ENCODE measurements around the gene CXCR5.

The CXCR5 gene

DNA sequence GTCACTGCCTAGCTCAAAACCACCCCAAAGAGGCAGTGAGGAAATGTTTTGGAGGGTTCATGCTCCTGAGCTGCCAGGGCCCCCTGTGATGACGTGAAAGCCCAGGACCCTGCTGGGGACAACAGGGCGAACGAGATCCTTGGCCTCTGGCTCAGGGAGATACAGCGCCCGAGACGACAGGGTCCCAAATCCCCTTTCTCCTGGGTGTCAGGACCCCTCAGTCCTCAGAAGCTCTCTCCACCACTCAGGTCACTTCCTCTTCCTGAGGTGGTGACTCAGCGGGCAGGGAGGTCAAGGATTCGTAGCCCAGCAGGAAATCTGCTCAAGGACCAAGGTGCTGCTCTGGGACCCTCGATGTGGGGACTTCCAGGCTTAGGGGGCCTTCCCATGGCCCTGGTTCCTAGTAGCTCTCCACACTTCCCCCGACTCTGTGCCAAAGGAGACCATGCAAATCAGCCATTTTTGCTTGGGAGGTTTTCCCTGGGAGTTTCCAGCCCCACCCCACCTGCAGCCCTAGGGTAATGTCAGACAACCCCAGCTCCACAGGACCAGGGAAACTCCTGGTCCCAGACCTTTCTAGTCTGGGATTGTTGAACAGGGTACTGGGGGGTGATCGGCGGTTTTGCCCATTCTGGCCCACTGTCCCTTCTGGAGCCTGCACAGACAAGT, 29.2 kb downstream of the CXCR5 start:
- no peak for DNase-seq (ENCODE audit: low read depth)

DNA sequence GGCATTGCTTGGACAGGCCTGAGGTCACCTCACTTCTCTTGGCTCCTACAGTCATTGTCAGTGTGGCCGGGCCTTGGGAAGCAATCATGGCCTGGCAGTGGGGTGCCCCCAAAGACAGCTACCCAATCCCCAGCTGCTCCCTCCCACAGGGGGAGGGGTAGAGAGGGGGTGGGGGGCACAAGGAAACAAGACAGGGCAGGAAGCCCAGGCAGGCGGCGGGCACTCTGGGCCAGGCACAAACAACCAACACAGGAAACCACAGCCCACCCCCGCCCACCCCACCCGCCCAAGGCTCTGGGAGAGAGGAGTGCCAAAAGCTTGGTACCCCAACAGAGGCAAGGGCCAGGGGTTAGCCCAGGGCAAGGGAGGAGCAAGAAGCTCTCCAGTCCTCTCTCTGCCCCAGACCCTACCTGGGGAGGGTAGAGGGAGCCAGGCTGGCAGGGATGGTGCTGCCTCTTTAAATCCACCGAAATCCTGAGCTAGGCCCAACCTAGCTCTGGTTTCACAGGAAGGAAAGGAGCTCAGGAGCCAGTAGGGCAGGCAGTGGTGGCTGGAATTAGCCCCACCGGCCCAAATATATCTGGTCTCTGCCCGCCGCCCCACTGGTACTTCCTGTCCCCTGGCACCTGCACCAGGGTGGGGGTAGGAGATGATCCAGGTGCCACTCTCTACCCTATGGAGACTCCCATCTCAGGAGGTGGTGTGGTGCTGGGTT, 29.9 kb downstream of the CXCR5 start:
- no peak for DNase-seq (ENCODE audit: low read depth)

DNA sequence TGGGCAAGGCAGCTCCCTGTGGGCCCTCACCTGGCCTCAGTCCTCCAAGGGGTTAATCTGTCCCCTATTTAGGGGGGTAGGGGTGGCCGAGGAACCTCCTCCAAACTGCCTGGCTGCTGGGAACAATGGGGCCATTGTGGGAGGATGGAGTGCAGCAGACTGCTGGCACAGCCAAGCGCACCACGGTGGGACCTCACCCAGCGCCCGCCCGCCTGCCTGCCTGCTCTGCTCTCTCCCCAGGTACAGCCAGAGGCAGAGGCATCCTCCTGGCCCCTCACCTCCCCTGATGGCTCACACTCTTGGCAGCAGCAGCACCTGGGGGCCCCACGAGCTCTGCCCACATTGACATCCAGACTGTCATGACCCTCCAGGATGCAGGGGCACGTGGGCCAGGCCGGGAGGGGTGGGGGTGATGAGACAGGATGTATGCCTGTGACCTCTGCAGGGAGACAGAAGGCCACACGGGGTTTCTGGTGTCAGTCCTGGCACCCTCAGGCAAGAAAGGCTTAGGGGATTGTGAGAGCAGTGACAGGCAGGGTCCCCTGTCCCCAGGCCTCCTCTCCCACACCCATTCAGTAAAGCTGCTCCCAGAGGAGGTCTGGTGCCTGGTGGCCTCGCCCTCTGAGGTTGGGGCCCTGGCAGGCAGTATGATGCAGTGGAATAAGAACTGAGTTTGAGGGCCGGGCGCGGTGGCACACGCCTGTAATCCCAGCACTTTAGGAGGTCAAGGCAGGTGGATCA, 30.7 kb downstream of the CXCR5 start:
- peak; percentile 75 for DNase-seq (ENCODE audit: low read depth)

DNA sequence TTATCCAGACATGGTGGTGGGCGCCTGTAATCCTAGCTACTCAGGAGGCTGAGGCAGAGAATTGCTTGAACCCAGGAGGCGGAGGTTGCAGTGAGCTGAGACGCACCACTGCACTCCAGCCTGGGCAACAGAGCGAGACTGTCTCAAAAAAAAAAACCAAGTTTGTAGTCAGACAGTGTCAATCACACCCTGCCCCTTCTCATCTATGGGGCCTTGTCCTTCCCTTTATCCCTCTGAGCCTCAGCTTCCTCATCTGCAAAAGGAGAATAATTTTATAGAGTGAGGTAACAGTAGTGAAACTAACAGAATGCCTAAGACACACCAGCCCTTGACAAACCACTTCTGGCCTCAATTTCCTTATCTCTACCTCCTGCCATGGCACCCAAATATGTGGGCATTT, 31.3 kb downstream of the CXCR5 start:
- DNase-seq (ENCODE audit: low read depth), result no peak

DNA sequence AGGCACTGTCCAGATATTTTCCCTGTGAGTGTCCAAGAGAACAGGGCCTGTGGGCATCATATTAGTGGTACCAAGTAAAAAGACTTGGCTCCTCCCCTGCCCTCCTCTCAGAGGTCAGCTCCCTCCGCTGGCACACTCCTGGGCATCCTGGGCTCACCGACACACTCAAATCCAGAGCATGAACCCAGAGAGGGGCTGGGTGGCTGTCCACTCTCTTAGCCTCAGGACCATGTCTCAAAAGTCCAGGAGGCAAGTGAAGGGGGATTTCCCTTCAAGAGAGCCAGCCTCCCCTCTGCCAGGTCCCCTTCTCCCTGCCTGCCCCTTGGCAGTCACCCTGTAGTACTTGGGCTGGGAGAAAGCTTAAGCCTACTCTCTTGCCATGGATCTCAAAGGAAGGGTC, 31.7 kb downstream of the CXCR5 start:
- no peak for DNase-seq (ENCODE audit: low read depth)

GRCh38 chr11:118915941-118916841, 32.5 kb downstream of the CXCR5 start:
- DNase-seq (ENCODE audit: low read depth), result no peak

- DNase-seq (ENCODE audit: low read depth), result no peak
Measured at GRCh38 chr11:118916842-118917388, 33.2 kb downstream of the CXCR5 start.

- no peak for DNase-seq (ENCODE audit: low read depth)
Measured at GRCh38 chr11:118917481-118918127, 33.9 kb downstream of the CXCR5 start.

DNA sequence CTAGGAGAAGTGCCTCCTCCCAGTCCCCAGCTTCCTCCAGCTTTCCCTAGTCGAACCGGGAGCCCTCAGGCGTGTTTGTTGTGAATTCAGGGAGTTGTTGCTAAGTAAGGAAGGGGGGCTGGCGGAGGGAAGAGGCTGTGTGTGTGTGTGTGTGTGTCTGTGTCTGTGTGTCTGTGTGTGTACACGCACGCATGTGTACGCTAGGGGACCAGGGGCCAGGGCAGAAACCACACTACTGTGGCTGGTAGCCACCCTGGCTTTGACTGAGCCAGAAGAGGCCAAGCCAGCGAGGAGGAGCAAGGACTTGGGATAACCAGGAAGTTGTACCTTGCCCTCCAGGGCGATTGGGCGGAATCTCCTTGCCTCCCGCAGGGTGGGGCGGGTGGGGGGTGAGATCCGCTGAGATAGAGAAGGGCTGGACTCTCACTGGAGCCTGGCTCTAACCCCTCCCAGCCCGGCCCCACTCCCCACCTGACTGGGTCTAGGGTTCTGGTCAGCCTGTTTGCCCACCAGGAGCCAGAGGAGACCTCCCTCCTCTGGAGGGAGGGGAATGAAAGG, 34.5 kb downstream of the CXCR5 start:
- no peak for DNase-seq (ENCODE audit: low read depth)

- DNase-seq (ENCODE audit: low read depth), result no peak
Measured at GRCh38 chr11:118918686-118919280, 35.1 kb downstream of the CXCR5 start.

GRCh38 chr11:118921121-118921928, 37.6 kb downstream of the CXCR5 start:
- DNase-seq (ENCODE audit: low read depth), result no peak

- no peak for DNase-seq (ENCODE audit: low read depth)
Measured at GRCh38 chr11:118921929-118922744, 38.4 kb downstream of the CXCR5 start.

- DNase-seq (ENCODE audit: low read depth), result no peak
Measured at GRCh38 chr11:118922745-118923627, 39.3 kb downstream of the CXCR5 start.

DNA sequence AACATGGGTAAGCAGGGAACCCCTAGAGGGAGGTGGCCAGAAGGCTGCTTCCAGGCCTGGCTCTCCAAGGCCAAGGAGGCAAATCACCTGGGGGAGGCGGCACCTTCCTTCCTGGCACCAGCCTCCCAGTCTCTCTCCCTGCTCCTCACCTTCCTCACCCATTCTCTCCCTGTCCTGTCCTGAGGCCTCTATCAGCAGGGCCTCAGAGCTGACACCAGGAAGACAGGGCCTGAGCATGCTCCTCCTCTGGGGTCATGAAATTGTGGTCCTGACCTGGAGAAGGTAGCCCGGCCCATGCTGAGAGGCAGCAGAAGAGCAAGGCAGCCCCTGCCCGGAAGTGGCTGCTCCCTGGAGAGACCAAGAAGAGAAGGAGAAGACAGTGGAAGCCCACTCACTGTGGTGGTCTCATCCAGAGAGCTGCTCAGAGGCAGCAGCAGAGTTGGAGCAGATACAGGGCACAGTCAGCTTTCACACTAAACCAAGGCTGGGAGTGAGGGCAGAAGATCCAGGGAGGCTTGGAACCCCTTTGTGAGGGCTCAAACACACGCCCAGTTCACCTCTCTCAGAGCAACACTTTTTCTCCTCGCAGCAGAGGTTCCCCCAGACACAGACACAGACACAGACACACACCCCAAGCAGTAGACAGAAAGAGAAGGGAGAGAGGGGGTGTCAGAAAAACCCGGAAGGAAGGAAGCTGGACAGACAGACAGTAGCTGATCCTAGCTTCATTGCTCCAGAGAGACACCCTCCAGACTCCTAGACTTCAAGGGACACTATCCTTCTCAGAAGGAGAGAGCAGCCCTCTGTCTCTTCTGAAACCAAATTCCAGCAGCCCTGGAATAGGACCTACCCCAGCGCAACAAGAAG, 40.3 kb downstream of the CXCR5 start:
- DNase-seq (ENCODE audit: low read depth), result no peak

- DNase-seq (ENCODE audit: low read depth), result no peak
Measured at GRCh38 chr11:118924591-118925585, 41.2 kb downstream of the CXCR5 start.
